OCI-M1 (cell line): ENCODE measurements around the gene UFC1.

Source experiments
- DNase-seq: peaks from one replicate; lab custom pipeline; 2025; lab: John Stamatoyannopoulos, UW

The UFC1 gene

DNA sequence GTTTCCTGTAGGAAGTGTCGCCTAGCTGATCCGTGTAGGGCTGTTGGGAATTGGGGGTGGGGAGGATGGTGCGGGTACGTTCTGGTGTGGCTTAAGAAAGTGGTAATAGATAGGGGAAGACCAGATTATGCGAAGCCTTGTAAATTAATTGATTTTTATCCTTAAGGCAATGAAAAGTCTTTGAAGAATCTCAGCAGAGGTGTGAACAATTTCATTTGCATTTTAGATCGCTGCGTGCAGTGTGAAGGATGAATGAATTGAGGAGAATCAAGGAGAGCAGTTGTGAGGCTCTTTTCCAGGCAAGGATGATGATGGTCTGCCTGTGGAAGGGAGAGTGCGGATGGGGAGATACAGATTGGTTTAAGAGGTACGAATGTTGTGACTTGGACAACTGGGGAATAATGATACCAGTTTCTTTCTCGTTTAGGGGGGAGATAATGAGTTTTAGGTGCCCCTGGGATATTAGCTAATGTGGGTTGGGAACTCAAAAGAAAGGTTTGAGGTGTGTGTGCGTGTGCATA, 20.5 kb upstream of the UFC1 start:
- DNase-seq, result no peak

DNA sequence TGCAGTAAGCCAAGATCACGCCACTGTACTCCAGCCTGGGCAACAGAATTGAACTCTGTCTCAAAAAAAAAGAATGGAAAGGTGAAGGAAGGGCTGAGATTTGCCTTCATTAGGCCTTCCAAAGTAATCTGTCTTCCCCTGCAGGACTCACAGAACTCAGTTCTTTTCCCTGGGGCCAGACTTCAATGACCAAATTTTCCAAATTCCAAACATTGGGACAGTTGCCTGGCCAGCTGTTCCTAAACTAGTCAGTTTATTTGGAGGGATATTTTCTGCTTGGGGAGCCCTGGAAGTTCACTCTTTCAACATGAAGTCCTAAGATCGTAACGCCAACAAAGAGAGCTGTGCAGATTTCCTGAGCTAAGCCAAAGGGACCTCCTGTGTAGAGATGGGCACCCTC, 15.9 kb upstream of the UFC1 start:
- no peak for DNase-seq

DNA sequence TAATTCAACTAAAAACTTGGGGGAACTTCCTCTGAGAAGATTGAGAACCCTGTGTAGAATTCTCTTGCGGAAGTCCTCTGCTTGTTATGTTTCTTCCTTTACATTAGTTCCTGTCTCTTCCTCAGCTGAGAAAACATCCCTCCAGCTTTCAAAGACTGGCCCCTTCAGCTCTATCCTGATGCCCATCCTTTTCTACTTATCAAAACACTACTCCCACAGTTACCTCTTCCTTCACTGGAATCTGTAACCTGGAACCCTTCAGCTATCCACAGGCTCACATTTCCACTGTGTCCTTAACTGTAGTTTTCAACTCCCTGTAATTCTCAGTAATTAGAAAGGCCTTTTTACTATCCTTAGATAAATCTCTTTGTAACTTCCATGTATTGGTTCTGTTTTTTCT, 15.3 kb upstream of the UFC1 start:
- no peak for DNase-seq

DNA sequence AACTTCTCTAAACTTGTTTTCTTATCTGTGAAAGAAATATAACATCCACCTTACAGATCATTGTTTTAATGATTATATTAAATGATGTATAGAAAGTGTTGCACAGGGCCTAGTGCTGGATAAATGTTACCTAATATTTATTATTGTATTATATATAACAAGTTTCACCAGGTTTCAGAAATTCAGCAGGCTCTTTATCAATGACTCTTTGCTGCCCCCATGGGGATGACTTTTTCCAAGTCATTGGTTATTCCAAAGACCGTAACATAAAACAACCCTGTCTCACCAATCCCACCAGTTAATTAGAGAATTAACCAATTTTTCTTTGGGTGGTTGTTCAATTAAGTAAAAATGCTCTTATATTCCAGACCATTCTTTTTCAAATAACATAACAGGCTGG, 14.0 kb upstream of the UFC1 start:
- peak; percentile 80 for DNase-seq

DNA sequence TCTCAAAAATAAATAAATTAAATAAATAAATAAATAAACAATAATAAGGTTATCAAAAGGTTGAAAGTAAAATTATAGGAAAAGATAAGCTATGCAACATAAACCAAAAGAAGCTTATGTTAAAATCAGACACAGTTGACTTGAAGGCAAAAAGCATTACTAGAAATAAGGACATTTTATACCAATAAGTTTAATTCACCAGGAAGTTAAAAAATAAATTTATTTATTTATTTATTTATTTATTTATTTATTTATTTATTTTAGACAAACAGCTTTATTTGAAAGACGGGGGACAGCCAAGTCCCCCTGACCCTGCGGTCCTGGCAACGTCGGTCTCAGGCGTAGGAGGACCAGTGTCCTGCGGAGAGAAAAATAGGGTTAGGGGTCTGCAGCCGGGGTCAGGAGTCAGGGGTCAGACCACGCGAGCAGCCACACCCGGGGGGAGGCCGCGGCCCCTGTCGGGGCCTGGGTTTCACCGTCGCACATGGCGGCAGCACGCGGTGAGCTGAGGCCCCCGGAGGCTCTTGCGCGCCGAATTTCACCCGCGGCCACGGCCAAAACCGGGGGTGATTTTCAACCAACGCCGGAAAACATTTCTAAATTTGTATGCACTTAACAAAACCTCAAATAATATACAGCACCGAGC, 12.9 kb upstream of the UFC1 start:
- no peak for DNase-seq

DNA sequence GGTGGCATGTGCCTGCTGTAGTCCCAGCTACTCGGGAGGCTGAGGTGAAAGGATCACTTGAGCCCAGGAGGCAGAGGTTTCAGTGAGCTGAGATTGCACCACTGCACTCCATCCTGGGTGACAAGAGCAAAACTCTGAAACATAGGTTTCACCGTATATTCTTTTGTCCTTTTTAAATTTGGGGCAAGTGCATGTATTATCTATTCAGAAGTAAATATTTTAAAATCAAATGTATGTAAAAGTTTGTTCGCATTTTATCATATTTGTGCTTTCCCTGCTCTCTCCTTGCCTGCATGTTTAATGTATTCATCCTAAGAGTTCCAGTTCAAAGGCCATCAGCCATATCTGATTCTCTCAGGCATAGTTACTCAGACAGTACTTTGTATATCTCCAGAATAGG, 7.9 kb upstream of the UFC1 start:
- DNase-seq, result no peak

DNA sequence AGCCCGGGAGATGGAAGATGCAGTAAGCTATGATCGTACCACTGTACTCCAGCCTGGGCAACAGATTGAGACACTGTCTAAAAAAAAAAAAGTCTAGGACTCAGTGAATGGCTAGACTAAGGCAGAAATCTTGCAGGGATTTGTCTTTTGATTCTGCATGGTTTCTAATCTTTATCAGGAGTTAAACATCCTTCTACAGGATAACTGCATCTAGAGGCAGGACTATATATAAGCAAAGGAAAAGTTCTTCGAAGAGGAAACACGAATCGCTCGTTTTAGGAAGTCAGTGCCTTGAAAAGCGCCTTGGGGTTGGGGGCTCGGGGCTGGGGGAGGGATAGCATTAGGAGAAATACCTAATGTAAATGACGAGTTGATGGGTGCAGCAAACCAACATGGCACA, 602 bp upstream of the UFC1 start:
- DNase-seq, result no peak

DNA sequence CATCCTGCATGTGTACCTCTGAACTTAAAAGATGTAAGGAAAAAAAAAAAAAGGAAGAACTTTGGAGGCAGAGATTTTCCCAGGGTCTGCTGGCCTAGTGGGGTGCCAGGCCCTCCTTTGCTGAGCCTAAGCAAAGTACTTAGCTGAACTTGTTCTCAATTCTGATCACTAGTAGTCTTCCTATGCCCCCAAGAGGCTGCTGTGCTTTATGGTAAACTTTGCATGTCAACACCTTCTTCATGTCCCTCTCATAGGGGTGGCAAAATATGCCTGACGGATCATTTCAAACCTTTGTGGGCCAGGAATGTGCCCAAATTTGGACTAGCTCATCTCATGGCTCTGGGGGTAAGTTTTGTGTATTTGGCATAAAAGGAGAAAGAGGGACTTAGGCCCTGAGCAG, 4.1 kb downstream of the UFC1 start:
- DNase-seq, result no peak

DNA sequence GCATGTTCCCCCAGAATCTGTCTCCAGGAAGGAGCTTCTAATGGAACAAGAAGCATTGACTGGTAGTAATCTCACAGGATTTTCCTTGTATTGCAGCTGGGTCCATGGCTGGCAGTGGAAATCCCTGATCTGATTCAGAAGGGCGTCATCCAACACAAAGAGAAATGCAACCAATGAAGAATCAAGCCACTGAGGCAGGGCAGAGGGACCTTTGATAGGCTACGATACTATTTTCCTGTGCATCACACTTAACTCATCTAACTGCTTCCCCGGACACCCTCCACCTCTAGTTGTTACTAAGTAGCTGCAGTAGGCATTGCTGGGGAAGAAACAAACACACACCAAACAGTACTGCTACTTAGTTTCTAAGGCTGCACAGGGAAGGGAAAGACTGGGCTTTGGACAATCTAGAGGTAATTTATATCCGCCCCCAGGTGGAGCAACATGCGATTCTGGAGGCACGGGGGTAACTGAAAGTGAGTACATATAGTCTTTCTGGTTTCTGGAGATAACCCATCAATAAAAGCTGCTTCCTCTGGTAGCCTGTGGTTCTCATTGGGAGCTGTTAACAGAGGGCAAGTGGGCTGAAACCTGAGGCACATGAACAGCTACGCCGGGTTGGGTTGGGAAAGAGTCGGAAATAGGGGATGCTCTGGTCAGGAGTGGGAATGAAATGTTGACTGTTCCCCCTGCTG, 4.7 kb downstream of the UFC1 start:
- DNase-seq, result peak; percentile 61

DNA sequence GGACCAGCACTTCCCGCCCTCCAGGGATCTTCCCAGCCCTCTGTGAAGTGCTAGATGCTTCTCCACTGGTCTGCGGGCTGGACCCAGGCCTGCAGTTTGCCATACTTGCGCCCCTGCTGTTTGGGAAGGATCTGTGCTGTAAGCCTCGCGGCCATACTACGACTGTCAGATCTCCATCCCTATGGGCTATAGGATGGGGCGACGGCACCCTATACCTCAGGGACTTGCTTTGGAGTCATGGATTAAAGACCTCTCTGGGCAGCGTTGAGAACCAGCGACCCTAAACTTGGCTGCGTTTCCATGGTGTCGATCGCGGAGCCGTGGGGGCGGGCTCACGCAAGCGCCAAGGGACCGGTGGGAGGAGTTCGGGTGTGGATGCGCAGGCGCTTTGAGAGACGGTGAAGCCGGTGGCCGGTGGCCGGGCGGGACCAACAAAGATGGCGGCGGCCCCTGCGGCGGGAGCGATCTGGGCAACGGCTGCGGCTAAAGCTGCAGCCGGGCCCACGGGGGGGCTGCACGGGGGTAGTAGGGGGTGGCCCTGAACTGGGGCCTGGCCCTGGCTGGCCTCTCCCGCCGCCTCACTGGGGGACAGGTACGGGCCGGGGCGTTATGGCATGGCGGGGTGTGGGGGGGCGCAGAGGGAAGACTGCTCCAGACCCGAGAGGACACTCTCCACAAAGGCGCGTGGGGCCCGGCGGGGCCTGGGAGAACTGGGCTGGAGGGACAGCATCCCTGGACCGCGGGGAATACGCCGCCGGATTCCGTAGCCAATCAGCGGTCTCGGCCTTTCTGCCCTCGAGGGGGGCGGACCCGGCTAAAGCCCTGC, 5.5 kb downstream of the UFC1 start, which contains the start of gene USP21:
USP21 (plus strand) TSS at position 414 of the 826 bp plus-strand sequence. CDS start 1,141 bp downstream, outside the sequence.
- peak; percentile 96 for DNase-seq

DNA sequence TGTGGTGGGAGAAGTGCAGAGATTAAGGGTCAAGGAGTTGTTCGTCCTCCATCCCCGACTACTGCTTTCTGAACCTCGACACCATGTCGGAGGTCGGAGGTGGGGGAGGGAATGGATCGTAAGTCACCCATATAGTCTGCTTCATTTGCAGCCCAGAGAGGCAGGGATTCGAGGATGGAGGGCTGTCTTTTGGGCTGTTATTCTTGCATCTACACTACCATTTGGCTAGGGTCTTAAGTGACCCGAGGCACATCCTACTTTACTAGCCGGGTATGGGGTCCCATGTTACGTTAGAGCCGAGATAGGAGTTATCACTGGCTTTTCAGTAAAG, 6.1 kb downstream of the UFC1 start:
- no peak for DNase-seq

DNA sequence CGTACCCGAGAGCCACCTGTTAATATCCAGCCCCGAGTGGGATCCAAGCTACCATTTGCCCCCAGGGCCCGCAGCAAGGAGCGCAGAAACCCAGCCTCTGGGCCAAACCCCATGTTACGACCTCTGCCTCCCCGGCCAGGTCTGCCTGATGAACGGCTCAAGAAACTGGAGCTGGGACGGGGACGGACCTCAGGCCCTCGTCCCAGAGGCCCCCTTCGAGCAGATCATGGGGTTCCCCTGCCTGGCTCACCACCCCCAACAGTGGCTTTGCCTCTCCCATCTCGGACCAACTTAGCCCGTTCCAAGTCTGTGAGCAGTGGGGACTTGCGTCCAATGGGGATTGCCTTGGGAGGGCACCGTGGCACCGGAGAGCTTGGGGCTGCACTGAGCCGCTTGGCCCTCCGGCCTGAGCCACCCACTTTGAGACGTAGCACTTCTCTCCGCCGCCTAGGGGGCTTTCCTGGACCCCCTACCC, 6.9 kb downstream of the UFC1 start:
- DNase-seq, result no peak

DNA sequence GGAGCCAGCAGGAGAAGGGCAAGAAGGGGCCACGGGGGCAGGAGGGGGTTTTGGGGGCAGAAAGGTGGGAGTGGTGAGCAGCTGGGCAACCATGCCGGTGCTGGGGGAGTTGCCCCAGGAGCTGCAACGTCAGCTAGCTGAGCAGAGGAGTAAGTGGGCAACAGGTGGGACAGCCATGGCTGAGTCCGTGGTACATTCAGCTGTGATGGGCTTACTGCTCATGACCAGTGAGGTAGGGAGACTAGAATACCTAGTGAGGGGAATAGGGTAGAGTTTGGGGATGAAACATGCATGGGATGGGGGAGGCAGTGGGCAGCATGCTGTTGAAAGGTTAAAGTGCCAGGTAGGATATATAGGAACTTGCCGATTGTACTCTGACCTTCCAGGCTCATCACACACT, 7.9 kb downstream of the UFC1 start:
- DNase-seq, result no peak

DNA sequence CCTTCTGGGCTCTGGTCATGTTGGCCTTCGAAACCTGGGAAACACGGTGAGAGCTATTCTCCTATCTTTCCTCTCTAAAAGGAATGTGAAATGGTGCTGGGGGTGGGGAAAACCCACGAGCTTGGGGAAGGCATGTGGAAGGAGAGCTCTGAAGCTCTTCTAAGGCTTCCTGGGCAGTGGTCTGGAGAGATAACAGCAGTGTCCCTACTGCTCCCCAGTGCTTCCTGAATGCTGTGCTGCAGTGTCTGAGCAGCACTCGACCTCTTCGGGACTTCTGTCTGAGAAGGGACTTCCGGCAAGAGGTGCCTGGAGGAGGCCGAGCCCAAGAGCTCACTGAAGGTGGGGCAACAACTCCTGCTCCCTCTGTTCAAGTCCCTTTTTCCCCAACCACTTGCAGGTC, 8.3 kb downstream of the UFC1 start:
- no peak for DNase-seq

DNA sequence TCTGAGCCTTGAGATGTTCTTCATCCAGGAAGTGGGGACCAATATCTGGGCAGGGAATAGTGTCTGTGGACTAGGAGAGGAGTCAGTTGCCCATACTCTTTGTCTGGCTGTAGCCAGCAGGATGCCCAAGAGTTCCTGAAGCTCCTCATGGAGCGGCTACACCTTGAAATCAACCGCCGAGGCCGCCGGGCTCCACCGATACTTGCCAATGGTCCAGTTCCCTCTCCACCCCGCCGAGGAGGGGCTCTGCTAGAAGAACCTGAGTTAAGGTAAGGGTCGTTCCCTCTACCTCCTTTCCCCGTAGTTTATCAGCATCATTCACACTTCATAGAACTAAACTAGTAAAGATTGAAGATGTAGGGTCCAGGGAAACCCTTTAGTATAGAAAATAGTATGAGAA, 9.0 kb downstream of the UFC1 start:
- DNase-seq, result no peak

DNA sequence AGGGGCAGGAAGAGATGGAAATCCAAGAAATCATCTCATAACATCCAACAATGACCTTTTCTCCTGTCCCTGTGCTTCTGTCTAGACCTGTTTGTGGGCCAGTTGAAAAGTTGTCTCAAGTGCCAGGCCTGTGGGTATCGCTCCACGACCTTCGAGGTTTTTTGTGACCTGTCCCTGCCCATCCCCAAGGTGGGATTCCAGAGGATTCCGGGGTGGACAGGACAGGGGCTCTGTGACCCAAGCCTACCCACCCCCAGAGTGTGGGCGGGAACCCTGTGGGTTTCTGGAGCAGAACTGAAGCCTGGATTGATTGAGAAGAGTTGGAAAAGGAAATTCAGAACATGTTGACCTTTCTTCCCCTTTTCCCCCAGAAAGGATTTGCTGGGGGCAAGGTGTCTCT, 10.0 kb downstream of the UFC1 start:
- DNase-seq, result no peak

DNA sequence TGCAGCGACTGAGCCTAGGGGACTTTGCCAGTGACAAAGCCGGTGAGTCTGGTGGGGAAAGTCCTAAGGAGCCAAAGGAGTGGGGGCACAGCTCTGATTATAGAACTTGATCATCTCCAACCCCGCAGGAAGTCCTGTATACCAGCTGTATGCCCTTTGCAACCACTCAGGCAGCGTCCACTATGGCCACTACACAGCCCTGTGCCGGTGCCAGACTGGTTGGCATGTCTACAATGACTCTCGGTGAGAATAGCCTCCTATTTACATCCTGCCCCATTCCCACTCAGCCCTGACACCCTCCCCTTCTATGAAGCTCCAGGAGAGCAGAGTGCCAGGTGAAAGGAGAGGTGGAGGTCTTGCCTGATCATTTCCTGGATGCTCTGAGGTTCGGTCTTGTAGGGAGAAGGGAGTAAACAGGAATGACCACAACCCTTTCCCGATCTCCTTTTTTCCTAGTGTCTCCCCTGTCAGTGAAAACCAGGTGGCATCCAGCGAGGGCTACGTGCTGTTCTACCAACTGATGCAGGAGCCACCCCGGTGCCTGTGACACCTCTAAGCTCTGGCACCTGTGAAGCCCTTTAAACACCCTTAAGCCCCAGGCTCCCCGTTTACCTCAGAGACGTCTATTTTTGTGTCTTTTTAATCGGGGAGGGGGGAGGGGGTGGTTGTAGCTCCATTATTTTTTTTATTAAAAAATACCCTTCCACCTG, 11.3 kb downstream of the UFC1 start:
- no peak for DNase-seq

DNA sequence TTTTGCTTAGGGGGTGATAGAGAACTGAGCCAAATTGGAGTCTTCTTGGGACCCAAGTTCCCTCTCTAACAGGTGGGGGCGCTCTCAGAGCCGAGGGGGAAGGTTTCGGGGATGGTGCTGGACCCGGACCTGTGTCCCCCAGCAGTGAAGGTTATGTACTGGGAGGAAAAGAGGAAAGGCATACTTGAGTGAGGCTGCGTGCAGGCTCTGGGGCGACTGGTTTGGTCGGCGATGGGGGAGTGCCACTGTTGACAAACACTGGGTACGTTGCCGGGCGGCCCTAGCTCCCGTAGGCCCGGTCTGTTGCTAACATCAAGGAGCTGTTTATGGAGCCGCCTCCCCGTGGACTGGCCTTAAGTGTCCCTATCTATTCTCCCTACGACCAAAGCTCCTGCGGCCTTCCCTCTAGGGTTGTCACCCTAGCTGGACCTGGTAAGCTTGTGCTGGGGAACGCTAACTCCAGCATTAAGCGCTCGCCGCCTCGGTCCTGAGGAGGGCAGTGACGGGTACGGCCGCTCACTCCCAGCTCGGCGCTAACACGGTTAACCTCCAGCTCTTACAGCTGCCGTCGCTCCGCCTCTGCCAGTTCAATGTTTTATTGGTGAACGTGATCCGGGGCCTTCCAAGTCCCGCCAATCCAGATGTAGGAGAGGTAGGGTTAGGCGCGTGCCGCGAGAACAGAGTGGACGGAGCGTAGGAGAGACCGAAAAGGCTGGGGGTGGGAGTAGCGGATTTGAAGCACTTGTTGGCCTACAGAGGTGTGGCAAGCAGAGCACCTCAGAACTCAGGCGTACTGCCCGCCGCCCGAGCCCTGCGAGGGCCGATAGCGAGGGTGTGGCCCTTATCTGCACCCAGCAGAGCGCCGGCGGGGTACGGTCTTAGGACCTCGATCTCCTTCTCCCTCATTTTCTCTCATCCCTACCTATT, 12.2 kb downstream of the UFC1 start, which contains the start of gene PPOX:
PPOX (plus strand) TSS at position 685 of the 927 bp plus-strand sequence. CDS start 422 bp downstream, outside the sequence.
- DNase-seq, result peak; percentile 100

DNA sequence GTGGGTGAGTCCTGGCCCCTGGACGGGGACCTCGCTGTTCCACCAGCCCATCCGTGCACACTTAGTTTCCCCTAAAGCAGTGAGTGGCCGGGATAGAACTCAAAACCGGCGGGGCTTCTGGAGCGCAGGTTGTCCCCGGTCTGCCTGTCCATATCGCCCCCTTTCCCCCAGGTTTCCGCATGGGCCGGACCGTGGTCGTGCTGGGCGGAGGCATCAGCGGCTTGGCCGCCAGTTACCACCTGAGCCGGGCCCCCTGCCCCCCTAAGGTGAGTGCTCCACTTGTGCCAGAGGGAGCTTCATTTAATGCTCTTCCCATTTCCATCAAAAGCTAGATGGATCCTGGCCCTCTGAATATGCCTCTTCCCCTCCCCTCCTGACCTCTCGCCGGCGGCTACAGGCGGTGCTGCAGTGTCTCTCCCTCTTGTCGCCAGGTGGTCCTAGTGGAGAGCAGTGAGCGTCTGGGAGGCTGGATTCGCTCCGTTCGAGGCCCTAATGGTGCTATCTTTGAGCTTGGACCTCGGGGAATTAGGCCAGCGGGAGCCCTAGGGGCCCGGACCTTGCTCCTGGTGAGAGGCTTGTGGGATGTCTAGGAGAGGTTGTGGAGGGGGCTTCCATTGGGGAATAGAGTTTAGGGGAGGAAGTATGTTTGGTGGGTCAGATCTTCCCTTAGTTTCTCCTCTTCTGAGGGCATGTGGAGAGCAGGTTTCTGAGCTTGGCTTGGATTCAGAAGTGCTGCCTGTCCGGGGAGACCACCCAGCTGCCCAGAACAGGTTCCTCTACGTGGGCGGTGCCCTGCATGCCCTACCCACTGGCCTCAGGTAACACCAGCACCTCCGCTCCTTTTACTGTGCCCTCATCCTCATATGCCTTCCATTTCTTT, 13.1 kb downstream of the UFC1 start:
- DNase-seq, result peak; percentile 84

DNA sequence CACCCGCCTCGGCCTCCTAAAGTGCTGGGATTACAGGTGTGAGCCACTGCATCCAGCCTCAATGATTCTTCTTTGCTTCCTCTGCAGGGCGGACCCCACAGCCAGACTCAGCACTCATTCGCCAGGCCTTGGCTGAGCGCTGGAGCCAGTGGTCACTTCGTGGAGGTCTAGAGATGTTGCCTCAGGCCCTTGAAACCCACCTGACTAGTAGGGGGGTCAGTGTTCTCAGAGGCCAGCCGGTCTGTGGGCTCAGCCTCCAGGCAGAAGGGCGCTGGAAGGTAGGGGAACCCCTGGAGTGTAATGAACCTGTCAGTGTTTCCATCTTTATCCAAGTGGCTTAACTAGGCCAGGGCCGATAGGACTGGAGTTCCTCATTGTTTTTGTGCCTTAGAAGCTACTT, 15.1 kb downstream of the UFC1 start:
- DNase-seq, result no peak
